ENCODE measurements around the gene MXRA7.

The MXRA7 gene

DNA sequence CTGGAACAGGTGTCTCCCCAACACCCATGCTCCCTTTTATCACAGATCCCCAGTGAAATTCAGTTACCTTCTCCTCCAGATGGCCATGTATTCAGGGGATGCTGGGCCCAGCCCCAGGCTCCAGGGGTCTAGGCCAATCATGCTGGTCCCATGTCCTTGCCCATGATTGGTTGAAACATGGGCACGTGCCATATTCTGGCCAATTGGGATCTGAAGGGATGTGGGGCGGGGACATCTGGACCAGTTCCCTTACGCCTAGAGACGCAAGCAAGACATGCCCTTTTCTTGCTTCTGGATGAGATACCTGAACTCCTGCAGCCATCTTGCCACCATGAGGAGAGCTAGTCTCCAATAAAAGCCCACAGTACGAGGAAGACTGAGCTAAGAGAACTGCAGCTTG lies 36.2 kb downstream of the MXRA7 start:
- no peak for DNase-seq

DNA sequence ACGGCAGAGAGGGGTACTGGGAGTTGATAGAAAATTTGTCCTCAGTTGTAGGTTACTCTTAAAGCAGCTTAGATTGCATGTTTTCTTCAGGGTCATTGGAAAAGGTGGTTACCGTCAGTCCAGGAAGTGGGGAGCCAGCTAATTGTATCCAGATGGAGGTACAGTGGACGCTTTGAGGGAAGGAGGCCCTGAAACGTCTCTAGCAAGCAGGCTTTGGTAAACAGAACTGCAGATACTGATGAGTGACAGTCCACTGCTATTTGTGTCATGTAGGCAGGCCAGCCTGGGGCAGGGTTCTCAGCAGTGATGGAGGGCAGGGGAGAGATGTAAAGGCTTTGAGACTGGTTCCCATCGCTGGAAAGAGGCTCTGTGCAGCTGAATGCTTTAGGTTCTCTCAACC lies 37.0 kb downstream of the MXRA7 start:
- no peak for DNase-seq

DNA sequence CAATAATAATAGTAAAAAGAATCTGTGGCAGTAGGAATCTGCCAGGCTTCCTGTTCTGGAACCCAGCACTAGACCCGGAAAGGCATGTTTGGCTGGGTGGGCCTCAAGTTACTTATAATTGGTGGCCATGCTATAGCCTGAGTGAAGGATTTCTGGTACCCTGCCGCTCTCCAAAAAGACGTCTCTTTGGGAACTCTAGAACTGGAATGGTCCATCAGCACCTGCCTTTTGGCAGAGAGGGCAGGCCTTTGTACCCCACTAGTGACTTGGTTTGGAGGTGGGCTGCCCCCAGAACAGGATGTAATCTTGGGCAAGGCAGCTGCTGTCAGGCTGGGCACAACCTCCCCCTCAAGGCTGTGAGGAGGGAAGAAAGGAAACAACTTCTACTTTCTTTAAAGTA lies 37.9 kb downstream of the MXRA7 start:
- no peak for DNase-seq

- peak in 1 of 2 experiments; percentile 39 for DNase-seq
Measured at GRCh38 chr17:76672270-76672851, 38.4 kb downstream of the MXRA7 start.

DNA sequence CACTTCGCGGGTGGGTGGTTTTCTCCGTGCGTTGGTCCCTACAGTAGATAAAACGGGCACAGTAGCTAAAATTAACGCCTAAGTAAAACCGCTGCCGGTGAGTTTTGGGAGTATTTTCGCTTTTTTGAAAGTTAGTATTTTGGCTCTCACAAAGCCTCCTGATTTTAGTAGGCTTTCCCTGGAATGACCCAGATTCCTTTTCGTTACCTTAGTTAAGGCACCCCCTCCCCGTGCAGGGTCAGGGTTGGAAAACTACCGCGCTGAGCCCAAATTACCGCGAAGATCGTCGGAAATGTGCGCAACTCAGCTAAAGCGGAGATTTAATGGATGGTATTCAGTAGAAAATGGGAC lies 38.9 kb downstream of the MXRA7 start:
- DNase-seq = no peak

DNA sequence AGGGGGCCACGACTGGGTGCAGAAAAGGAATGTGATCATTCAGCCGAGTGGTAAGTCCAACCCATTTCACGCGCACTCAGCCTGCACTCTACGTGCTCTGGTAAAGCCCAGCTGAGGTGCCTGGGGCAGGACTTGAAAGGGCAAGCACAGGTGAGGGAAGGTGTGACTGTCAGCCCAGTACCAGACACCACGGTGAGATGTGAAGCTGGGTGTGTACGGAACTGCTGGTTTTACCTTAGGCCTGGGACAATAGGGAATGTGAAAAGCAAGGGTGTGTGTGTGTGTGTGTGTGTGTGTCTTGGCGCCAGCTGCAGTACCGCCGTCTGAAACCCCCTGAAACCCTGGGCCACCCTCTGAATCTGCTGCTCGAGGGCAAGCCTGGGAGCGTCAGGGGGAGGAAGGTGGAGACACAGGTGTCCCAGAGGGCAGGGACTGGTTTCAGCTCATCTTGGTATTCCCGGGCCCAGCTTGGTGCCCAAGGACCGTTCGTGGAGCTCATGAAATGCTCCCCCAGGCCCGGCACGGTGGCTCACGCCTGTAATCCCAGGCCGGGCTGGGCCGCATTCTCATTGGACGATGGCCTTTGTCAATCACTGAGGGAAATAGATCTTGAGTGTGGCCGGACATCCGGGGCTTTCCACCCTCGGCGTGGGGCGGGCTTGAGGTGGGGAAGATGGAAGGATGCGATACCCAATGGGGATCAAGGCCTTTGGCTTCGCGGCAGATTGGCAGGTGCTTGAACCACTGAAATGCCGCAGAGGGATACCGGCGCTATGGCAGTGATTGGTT lies 39.4 kb downstream of the MXRA7 start:
- DNase-seq = peak; percentile 100

GRCh38 chr17:76670718-76671122 lies 40.0 kb downstream of the MXRA7 start:
- no peak for DNase-seq

- no peak for DNase-seq
Measured at GRCh38 chr17:76670020-76670717, 40.6 kb downstream of the MXRA7 start.

GRCh38 chr17:76667786-76668453 lies 42.8 kb downstream of the MXRA7 start:
- no peak for DNase-seq

GRCh38 chr17:76667491-76667755 lies 43.3 kb downstream of the MXRA7 start:
- DNase-seq = no peak

DNA sequence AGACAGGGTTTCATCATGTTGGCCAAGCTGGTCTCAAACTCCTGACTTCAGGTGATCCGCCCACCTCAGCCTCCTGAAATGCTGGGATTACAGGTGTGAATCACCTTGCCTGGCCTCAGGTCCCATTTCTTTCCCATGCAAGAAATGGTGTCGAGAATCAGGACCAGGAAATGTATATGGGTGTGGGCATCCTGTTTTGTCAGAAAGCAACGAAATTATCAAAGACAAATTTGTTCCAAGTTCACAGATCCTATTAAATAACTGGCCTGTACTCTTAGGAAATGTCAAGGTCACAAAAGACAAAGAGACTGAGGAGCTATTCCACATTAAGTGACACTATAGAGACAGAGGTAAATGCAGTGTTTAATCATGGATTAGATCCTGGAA lies 50.1 kb downstream of the MXRA7 start:
- DNase-seq = no peak

- DNase-seq = no peak
Measured at GRCh38 chr17:76659928-76660655, 50.7 kb downstream of the MXRA7 start.

DNA sequence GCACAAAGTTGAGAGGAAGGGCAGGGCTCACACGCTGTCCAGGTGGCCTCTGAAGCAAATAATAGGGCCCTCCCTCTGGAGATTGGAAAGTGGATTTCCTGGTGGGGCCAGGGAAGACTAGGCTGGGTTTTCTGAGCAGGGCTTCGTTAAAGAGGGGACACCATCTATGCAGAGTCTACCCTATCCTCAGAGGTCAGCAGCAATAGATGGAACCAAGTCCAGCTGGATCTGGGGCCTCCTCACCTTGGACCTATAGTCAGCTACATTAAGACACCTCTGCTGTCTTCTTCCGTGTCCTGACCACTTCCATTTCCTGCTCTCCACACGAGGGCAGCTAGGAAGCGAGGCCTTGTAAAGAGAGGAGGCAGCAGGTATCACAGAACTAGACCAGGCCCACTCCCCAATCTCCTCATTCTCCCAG lies 52.5 kb downstream of the MXRA7 start:
- no peak for DNase-seq

DNA sequence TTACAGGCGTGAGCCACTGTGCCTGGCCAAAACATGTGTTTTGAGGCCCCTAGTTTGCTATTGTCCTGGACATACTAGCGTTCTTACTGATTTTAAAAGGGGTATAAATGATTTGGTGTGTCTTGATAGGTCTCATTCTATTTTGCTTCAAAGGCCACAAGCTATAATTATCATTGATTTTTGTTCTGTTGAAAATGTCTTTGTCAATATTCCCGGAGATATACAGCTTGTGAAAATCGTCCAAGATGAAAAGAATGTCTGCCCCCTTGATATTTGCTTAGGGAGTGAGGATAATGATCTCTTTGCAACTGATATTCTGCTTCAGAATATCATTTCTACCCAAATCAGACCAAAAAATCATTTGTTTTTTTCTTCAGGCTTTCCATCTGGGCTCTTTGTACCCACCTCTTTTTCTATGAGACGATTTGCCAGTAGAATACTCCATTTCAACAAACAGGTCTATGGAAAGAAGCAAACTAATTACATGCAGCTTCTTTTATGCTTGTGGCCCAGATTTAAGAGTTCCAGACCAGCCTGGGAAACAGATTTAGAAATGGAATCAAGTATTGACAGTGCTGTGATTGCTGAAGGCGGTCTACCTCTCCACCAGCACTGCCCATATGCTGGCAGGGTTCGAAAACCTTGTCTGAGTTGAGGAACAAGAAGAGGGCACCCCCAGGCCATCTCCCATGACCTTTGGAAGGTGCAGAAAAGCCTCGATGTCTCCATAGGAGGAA lies 53.1 kb downstream of the MXRA7 start:
- DNase-seq = no peak

DNA sequence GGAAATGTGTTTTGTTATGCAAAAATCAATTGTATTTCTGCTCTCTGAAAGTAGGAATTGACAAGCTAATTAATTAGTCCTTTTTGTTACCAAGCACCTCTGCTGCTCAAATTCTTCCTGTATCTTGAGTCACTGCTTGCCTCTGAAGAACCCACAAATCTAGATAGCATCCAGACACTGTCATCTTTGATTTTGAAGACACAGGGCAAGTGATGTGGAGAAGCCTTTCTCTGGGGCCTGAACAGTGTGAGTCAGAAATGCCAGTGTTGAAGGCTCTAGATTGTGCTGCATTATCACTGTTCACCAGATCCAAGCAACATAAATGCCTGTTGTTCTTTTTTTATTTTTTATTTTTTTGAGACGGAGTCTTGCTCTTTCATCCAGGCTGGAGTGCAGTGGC lies 56.4 kb downstream of the MXRA7 start:
- no peak for DNase-seq

GRCh38 chr17:76650504-76650903 lies 60.3 kb downstream of the MXRA7 start:
- no peak for DNase-seq

DNA sequence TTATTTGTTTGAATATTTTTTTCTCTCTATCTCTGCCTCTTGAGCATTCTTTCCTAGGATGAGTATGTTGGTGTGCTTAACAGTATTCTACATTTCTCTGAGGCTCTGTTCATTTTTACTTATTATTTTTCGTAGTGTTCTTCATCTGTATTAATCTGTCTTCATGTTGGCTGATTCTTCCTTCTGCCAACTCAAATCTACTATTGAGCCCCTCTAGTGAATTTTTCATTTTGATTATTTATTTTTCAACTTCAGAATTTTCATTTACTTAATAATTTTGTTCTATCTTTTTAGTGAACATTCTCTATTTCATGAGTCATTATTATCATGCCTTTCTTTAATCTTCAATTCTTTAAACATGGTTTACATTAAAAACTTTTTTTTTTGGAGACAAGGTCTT lies 64.1 kb downstream of the MXRA7 start:
- no peak for DNase-seq

GRCh38 chr17:76645481-76645880 lies 65.3 kb downstream of the MXRA7 start:
- no peak for DNase-seq

DNA sequence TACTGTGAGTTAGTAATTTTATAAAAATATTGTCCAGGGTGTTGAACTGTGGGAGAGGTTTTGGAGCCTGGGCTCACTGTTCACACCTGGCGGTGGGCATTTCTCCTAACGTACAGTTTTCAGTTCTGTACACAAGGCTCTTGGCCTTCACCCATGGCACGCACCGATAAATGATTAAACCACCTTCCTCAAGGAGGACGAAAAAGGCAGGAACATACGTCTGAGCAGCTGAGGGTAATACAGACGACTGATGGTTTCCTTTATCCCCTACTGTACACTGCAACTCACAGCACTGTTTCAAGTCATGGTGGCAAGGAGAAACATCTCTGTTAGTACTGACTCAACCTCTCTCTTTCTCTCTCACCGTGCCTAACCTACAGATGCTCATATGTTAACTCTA lies 65.8 kb downstream of the MXRA7 start:
- DNase-seq = no peak

GRCh38 chr17:76643553-76644148 lies 67.1 kb downstream of the MXRA7 start, which contains the start of gene ST6GALNAC1:
Gene ST6GALNAC1 (minus strand): TSS chr17:76643757. CDS start chr17:76643638, 119 bp downstream.
- no peak for DNase-seq

GRCh38 chr17:76642994-76643393 lies 67.8 kb downstream of the MXRA7 start:
- DNase-seq = no peak

GRCh38 chr17:76642032-76642561 lies 68.7 kb downstream of the MXRA7 start:
- DNase-seq = no peak

Data from NCI-H524 (cell line).